ENCODE data around the gene UBE2D3.
"Not testable (repeated sequence)": the region's sequence is repeated elsewhere in the genome, so short reads cannot be mapped to it uniquely, and the experiment has no call there.

Gene UBE2D3

DNA sequence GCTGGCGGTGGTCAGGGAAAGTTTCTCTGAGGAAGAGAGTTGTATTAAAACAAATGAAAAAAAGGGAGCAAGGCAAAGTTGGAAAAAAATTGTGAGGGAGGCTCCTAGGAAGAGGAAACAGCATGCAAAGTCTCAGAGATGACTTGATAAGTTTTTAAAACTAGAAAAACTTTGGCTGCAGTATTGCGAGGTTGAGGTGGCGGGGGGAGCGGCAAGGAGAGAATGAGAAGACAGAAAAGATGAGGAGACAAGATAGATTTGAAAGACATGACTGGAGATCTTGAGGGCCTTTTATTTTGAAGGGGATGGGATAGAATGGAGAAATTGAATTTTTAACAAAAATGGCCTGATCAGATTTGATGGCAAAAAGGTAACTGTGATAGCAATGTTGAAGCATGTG lies 4.8 kb upstream of the UBE2D3 start:
- DNase-seq (ENCODE audit: low read depth, low spot score), result no peak

DNA sequence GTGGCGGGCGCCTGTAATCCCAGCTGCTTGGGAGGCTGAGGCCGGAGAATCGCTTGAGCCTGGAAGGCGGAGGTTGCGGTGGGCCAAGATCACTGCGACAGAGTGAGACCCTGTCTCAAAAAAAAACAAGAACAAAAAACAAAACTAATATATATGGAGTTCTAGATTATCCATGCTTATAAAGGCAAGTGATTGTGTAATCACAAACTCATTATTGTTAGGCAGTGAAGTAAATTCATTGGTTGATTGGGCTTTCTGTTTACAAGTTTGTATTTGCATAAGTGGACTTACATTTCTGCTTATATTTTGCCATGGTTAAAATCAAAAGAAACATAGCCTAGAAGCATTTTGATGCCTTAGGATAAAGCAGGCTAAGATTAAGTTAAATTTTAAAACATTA lies 2.5 kb upstream of the UBE2D3 start:
- no peak for DNase-seq (ENCODE audit: low read depth, low spot score)

DNA sequence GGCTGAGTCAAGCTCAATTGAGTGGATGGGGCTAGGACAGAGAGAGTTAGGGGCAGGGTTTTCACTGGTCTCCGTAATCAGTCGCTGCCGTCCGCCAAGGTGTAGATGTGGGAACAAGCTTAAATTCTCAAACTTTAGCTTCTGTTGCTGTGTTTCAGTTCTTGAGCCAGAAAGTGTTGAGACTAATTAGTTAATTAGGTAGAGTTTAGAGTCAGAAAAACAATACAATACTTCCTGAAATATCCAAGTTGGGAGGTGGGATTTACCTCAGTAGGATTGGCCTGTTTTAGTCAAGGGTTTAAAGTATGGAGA lies 1.1 kb upstream of the UBE2D3 start:
- no peak for DNase-seq (ENCODE audit: low read depth, low spot score)

- peak; percentile 98 for DNase-seq (ENCODE audit: low read depth, low spot score)
Measured at GRCh38 chr4:102827674-102828496, 534 bp upstream of the UBE2D3 start.

- no peak for DNase-seq (ENCODE audit: low read depth, low spot score)
Measured at GRCh38 chr4:102826105-102826889, 1.1 kb downstream of the UBE2D3 start.

DNA sequence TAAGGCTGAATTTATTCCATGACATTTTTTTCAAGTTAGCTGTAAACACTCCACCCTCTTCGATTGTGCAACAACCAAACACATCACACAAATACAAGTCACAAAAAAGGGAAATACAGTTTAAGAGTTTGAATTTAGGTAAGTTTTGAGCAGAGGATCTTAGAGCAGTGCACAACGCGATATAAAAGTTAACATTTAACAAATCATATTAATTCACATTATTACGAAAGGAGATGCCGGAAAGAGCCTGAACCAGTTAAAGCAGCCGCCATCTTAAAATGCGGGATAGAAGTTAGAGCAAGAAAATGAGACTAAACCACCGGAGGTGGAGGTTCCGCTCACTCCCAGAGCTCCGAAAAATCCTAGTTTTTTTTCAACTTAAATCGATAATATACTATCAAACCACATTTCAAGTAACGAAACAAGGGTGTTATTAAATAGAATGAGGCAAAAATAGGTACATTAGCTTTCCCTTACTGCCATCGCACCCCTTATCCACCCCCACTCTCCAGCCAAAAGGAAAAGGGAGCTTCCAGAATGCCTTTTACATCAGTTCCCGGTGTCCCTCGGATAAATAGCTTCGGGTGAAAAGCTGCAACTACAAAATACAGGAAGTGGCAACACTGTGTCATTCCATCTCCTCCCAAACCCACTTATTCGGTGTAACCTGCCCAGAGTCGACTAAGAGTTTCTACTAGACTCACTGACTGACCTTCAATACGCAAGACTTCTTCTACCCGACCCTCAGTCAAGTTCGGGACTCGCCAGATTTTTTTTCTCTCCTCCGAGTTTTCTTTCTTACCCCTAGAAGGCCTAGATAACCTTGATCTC lies 1.9 kb downstream of the UBE2D3 start:
- DNase-seq (ENCODE audit: low read depth, low spot score), result peak; percentile 47

- DNase-seq (ENCODE audit: low read depth, low spot score), result no peak
Measured at GRCh38 chr4:102824398-102824797, 3.0 kb downstream of the UBE2D3 start.

- no peak for DNase-seq (ENCODE audit: low read depth, low spot score)
Measured at GRCh38 chr4:102823897-102824296, 3.5 kb downstream of the UBE2D3 start.

GRCh38 chr4:102823464-102823863 lies 3.9 kb downstream of the UBE2D3 start:
- DNase-seq (ENCODE audit: low read depth, low spot score), result no peak

GRCh38 chr4:102819588-102820365 lies 7.6 kb downstream of the UBE2D3 start:
- DNase-seq (ENCODE audit: low read depth, low spot score), result no peak

GRCh38 chr4:102819100-102819499 lies 8.3 kb downstream of the UBE2D3 start:
- DNase-seq (ENCODE audit: low read depth, low spot score), result not testable (repeated sequence)

DNA sequence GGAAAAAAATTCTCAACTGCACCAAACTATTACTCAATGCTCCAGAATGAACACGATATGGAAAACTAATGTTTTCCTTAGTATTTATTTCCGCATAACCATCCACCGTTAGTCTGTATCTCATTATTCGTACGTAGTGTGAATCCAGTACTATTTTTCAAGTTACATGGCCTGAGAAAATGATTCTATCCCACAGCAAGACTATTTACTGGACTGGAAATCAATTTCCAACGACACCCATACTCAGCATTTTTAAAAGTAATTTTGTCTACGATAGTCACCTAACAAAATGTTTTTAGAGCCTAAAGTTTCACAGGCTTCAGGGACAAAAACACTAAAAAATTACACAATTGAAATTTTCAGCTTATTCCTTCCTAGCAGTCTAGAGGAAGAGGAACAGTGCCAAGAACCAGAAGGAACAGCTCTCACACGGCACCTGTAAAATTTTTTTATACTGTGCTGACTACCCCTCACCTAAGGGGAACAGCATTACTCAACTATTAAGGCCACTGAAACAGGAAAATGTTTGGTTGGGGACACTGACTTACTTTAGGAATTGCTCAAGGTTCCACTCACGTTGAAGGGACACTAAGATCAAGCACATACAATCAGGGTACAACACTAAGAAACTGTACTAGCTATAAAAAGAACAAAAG lies 9.6 kb downstream of the UBE2D3 start:
- no peak for DNase-seq (ENCODE audit: low read depth, low spot score)

GRCh38 chr4:102817021-102817605 lies 10.2 kb downstream of the UBE2D3 start:
- no peak for DNase-seq (ENCODE audit: low read depth, low spot score)

- no peak for DNase-seq (ENCODE audit: low read depth, low spot score)
Measured at GRCh38 chr4:102815981-102816380, 11.4 kb downstream of the UBE2D3 start.

DNA sequence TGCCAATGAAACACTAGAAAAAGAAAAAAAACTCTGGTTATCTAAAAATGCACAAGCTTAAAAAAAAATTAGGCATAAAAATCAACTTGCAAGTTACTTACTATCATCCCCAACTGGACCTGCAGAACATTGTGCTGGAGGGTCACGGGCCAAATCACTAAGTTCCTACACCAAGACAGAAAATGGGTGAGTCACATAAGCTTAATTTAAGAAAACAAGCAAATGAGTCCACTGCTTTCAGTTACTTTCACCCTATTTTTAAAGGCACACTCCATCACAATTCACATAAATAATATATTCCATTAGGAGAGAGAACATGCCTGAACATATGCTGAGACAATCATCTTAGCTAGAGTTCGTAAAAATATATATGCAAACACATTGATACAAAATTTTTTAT lies 17.7 kb downstream of the UBE2D3 start:
- DNase-seq (ENCODE audit: low read depth, low spot score), result no peak

GRCh38 chr4:102809190-102809589 lies 18.2 kb downstream of the UBE2D3 start:
- DNase-seq (ENCODE audit: low read depth, low spot score), result no peak

GRCh38 chr4:102808009-102808408 lies 19.3 kb downstream of the UBE2D3 start:
- DNase-seq (ENCODE audit: low read depth, low spot score), result no peak

DNA sequence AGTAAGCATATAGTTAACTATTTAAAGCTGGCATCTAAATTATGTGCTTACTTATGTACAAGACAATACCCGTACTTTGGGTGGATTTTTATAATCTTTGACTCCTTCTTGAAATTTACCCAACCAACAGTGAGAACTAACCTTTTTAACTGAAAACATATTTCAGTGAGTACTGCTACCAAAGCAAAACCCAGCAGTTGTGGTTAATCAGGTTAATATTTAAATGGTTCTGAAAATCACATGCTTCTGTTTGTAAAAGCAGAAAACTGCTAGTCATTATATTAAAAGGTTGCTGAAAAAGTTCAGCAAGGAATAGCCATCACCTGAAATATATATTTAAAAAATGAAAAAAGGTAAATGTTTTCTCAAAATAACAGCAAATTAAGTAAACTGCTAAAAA lies 20.0 kb downstream of the UBE2D3 start:
- no peak for DNase-seq (ENCODE audit: low read depth, low spot score)

GRCh38 chr4:102799816-102800215 lies 27.5 kb downstream of the UBE2D3 start:
- DNase-seq (ENCODE audit: low read depth, low spot score), result no peak

- DNase-seq (ENCODE audit: low read depth, low spot score), result no peak
Measured at GRCh38 chr4:102794999-102795398, 32.4 kb downstream of the UBE2D3 start.

Data from iPS DF 19.7 (cell line).